T-helper 1 cell (primary cell): ENCODE data around the gene NFKBIB.

Source experiments
- DNase-seq, 5 donors: peaks; one replicate each; pipeline ENCODE4 v3.0.0-alpha.2; 2012 to 2020

Gene NFKBIB

DNA sequence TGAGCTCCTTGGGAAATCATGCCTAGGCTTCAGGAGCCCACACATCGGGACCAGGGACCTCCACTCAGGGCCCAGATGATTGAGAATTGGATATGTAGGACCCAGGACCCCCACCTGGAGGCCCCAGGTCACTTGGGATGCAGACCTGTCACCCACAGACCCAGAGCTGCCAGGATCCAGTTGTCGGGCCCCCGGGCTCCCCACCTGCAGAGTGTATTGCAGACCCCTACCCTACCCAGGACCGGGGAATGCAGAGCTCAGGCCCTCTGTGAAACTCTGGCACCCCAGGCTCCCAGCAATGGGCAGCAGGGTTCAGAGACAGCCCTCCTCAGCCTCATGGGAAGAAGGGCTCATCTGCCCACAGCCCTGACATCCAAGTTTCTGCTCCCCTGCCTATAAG lies 5.9 kb downstream of the NFKBIB start:
- DNase-seq: no peak

DNA sequence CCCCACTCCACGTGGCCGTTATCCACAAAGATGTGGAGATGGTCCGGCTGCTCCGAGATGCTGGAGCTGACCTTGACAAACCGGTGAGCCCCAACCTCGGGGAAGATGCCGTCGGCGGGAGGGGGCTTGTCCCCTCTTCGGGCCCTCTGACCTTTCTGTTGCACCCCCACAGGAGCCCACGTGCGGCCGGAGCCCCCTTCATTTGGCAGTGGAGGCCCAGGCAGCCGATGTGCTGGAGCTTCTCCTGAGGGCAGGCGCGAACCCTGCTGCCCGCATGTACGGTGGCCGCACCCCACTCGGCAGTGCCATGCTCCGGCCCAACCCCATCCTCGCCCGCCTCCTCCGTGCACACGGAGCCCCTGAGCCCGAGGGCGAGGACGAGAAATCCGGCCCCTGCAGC lies 7.5 kb downstream of the NFKBIB start:
- no peak for DNase-seq

DNA sequence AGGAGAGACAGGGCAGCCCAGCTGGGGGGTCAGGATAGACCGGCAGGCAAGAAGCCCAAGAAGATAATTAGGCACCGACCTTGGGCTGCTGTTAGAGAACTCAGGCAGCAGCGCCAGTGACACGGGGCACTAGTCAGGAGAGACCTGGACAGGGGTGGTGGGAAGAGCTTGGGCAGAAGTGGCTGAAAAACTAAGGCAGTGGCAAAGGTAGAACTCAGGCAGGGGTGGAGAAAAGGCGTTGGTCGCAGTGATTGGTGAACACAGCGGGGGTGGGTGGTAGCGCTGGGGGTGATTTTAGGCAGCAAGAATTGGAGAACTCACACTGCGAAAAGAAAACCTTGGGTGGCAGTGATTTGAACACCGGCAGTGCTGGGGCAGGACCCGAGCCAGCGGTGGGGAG lies 7.9 kb downstream of the NFKBIB start:
- no peak for DNase-seq

DNA sequence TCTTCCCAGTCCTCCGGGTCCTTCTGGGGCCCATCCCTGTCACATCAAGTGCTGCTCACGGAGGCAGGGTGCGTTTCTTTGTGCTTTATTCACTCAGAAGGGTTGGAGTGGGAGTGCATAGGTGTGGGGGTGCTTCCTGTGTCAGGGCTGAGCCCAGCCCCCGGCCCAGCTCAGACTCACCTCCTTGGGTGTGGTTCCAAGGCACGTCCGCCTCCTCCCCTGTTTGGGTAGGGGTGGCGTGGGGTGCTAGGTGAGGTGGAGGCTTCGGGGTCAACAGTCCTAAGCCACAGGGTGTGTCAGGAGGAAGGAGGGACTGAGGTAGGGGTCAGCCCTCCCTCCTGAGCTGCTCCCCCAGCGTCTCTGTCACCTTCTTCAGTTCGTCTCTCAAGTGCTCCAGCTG lies 9.1 kb downstream of the NFKBIB start:
- DNase-seq: no peak

DNA sequence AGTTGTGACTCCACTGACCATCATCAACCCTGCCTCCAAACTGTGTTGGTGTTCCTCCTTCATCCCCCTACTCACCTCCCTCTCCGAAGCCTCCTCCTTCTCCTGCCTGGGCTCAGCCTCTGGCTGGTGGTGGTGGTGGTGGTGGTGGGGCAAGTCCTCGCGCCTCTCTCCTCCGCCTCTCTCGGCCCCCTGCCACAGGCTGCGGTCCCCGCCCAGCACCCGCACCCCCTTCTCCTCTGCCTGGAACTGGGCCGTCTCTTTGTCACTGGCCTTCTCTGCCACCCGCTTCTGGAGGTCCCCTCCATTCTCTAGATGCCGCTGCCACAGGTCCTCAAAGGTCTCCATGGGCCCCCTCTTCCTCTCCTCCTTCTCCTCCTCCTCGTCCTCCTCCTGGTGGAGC lies 10.7 kb downstream of the NFKBIB start:
- DNase-seq: no peak

DNA sequence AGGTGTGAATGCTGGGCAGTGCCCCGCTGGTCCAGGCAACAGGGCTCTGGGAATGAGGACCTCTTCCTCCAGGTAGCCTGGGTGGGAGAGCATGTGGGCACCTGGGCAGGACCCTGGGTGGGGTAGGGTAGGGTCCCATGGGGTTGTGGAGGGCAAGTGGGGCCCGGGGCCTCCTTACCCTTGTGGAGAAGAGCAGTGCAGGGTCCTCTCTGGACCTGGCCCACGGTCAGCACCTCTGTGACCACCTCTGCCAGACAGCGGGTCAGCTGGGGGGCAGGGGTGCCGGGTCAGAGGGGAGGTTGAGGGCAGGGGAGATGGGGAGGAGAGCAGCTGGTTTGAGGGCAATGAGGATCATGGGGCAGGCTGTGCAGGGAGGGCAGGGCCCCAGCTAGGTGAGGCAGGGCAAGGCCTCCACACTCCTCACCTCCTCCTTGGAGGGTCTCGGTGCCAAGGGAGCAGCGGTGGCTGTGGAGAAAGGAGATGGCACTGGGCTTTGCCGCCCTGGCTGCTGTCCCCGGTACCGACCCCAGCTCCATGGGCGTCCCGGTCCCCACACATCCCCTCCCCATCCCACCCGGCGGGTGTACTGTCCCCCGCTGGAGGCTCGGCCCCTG lies 11.7 kb downstream of the NFKBIB start:
- no peak for DNase-seq

DNA sequence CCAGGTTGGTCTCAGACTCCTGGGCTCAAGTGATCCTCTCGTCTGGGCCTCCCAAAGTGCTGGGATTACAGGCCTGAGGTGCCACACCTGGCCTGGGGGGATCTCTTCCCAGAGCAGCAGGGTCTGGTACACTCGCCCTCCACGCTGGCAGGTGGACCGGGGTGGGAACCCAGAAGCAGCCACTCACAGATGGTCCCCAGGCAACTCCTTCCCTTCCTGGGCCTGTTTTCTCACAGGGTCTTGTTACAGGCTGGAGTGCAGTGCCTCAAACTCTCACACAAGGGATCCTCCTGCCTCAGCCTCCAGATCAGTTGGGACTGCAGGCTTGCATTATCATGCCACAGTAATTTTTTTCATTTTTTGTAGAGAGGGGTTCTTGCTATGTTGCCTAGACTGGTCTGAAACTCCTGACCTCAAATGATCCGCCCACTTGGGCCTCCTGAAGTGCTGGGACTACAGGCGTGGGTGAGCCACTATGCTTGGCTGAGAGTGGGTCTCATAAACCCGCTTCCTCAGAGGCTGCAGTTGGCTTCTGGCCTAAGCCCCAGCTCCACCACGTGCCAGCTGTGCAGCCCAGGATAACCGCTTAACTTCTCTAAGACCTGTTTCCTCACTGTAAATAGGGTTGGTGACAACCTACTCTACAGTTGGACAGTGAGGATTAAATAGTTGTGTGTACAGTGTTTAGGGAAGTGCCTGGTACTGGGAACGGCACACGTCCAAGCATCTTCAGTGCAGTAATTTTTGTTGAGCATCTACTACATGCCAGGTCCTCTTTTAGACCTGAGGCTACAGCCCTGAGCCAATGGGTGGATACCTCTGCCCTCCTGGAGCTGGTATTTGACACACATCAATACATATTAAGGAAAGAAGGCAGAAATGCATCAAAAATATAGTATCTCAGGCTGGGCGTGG lies 13.1 kb downstream of the NFKBIB start:
- DNase-seq: no peak

DNA sequence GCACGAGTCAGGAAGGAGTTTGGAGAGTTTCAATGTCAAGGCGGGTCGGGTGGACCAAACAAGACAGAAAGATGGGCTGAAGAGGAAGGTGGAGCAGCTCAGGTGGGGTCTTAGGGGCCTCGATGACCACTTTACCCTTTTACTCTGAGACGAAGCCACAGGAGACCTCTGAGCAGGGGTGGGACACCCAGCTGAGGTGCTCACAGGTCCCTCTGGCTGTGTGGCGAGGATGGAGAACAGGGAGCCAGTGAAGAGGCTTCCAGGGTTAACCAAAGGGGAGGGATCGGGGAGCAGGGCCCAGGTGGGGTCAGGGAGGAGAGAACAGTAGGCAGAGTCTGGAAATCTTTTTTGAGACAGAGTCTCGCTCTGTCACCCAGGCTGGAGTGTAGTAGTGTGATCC lies 14.2 kb downstream of the NFKBIB start:
- no peak for DNase-seq

DNA sequence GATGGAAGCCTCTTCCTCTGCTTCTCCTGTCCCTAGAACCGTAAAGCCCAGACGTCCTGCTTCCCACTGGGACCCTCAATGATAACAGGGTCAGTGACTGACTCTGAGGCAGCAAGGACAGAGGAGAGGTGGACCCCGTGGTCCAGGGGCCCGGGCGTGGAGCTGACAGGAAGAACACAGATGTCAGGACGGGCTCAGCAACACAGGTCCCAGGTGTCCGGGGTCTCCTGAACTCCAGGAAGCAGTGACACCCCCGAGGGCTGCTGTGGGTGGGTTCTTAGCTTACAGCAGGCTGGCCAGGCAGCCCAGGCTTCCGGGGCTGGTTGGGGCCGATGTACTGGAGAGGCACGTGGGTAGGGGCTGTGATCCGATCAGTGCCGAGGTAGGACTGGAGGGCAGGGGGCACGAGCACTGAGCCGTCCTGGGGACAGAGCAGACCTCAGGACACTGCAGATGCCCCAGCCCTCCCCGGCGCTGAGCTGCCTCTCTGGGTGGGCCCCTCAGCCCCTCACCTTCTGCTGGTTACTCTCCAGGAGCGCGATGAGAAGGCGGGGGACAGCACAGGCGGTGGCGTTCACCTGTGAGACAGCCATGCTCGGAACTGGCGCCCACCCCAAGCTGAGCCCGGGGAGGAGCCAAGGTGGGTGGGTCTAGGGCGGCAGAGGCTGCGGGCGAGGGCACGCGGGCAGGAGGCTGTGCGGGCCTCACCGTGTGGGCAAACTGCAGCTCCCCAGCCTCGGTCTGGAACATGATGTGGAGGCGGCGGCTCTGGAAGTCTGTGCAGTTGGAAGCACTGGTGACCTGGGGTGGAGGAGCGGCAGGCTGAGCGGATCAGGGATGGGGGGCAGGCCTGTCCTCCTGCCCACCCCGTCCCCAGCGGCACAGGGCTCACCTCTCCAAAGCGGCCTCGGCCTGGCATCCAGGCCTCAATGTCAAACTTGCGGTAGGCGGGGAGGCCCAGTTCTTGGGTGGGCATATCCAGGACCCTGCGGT lies 15.9 kb downstream of the NFKBIB start:
- DNase-seq: no peak

DNA sequence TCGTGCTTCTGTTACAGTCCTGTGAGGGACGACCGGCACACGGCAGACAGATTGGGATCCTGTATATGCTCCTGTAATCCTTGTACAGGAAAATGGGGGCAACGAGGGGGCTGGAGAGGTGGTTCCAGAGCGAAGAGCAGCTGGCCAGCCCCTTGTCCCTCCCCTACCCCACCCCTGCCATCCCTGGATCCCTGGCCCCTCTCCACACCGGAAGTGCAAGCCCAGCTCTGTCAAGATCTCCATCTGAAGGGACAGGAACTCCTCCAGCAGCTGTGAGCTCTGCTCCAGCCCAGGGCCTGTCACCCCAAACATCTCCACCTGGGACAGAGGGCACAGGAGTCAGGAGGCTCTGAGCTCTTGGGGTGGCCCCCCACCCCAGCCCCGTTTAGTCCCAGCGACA lies 17.7 kb downstream of the NFKBIB start:
- DNase-seq: no peak

DNA sequence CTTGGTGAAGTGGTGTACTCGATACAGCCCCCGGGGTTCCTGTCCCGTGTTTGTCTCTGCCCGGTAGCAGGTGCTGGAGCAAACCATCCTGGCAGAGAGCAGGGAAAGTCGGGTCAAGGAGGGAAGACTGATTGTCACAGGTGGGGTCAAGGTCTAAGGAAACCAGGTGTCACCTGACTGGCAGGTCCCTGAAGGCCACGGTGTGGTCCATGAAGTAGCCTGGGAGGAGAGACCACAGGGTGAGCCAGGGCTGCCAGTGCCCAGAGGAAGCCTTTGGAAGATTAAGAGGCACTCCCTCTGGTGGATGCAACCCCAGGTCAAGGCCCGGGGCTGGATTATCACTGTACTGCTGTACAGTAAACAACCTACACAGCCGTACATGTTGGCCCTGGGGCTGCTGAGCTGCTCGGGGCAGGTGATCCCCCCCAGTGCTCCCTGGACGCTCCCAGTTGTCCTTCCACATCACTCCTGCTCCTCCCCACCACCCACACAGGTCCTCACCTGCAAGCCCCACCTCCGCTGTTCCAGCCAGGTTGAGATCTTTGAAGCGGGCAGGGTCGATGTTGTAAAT lies 18.2 kb downstream of the NFKBIB start:
- DNase-seq: no peak

DNA sequence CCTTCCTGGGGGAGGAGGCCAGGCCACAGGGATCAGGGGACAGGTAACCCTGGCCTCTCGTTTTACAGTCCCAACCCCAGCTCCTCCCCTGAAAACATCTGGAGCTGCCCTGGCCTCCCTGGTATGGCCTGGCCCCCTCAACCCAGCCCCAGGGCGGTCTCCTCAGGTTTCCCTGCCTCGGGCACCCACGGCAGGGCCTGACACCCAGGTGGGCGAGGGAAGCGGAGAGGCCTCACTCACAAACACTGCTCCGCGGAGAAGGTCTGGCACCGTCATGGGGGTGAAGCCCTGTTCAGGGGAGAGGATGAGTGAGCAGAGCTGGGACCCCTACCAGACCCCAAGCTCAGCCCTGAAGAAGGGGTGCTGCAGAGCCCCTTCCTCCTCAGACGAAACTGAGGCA lies 18.8 kb downstream of the NFKBIB start:
- DNase-seq: no peak

DNA sequence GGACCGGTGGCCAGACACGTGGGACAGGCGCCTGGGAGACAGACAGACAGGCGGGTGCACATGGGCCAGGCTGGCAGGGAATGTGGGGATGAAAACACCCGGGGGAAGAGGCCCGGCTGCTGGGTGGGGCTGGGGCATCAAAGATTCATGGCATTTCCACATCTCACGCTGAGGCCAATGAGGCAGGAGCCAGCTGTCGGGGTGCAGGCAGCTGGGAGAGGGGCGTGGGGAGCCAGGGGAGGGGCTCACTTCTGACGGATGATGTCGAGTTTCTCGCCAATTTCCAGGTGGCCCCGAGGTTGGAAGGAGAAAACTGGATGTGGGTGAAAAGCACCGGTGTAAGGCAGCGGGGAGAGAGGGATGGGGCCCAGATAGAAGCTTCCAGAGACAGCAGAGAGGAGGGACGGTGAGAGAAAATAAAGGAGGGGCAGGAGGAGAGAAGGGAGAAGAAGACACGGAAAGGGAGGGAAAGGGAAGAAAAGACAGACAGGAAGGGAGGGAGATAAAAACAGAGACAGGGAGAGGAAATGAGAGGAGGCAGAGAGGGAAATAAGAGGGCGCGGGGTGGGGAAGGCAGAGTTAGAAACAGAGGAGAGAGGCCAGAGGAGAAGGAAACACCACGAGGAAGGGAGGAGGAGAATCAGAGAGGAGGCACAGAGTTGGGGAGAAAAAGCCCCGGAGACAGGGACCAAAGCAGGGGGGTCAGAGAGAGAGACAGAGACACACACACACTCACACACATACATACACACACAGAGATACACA lies 20.2 kb downstream of the NFKBIB start:
- DNase-seq: no peak

DNA sequence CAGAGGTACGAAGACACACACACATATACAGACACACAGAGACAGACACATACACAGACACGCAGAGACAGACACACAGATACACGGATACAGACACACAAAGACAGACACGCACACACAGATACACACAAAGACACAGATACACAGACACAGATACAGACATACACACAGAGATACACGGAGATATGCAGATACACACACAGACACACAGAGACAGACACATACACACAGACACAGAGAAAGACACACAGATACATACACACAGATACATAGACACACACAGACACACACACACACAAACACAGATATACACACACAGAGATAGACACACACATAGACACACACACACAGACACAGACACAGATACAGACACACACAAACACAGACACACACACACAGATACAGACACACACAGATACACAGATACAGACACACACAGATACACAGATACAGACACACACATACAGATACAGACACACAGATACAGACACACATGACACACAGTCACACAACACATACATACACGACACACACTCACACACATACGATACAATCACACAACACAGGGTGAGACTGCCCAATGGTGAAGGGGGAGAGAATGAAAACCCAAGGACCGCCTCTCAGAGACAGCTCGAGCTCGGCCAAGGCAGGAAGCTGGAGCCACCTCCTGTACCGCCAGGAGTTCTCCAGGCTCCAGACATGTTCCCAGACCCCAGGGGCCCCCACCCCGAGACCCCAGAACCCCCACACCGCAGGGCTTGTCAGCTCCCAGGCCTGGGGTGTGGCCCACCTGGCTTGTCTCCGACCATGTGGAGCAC lies 21.0 kb downstream of the NFKBIB start:
- DNase-seq: no peak

DNA sequence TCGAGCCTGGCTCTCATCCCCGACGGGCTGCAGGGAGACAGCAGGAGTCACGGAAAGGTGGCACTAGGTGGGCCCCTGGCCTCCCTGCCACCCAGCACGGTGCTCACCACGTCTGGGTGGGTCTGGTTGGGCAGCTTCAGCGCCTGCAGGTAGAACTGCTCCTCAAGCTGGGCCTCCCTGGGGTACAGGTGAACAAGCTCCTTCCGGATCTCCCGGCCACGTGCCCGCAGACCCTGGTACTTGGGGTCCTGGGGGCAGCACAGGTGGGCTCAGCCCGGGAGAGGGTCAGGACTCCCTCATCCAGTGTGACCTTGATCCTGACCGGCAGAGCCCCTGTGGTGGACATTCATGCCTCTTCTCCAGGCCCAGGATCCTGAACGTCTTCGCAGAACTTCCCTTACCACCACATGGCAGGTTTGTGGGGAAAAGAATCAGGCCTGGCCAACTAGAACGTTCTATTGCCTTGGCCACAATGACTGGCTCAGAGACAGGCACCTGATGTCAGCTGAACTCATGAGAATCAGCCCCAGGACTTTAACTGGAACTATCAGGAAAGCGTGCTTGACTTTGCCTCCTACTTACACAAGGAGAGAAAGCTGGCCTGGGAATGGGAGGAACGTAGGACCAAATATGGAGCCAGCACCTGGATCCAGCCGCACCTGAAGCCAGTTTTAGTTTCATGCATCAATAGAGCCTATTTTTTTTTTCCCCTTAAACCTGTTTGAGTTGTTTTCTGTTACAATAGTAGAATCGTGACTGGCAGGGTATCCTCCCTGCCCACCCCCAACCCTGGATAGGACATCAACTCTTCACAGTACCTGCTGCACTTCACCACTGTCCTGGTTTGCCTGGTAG lies 21.9 kb downstream of the NFKBIB start:
- DNase-seq: no peak

DNA sequence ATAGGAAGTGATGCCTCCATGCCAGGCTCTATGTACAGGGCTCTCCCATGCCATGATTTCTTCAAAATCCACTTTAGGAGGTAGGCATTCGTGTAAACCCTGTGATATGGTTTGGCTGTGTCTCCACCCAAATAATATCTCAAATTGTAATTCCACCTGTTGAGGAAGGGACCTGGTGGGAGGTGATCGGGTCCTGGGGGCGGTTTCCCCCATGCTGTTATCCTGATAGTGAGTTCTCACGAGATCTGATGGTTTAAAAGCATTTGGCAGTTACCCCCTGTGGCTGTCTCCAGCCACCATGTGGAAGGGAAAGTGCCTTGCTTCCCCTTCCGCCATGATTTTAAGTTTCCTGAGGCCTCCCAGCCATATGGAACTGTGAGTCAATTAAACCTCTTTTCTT lies 22.7 kb downstream of the NFKBIB start:
- no peak for DNase-seq

DNA sequence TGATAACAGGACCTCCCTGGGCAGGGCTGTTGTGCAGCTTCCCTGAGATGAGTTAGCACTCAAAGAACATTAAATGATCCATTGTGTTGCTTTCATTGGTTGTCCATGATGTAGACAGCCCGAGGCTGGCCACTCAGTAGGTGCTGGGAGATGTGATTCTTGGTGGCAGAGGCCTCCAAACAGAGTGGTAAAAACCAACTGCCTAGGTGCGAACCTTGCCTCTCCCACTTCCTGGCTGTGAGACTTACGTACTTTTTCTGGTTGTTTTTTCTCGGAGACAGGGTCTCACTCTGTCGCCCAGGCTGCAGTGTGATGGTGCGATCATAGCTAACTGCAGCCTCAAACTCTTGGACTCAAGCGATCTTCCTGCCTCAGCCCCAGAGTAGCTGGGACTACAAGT lies 24.6 kb downstream of the NFKBIB start:
- no peak for DNase-seq

DNA sequence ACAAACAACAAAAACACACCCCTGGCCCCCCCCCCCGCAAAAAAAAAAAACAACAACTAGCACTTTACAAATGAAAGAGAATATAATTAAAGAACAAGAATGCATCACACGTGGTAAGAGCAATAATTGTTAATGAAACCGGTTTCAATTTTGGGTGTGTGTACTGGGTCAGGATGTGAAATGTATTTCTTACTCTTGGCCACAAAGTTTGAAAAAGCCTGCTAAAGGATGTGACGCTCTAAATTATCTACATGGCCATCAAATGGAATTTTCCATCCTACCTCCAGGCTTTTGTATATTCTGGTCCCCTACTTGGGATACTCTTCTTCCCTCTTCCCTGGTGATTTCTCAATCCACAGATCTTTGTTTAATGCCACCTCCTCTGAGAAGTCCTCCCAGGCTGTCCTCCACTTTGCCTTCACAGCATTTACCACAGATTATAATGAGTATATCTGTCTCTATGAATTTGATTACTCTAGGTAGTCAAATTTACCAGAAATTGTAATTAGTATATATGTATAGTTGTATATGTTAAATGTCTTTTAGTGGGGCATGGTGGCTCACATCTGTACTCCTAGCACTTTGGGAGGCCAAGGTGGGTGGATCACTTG lies 28.7 kb downstream of the NFKBIB start:
- peak in 1 of 5 donors; percentile 40 for DNase-seq

DNA sequence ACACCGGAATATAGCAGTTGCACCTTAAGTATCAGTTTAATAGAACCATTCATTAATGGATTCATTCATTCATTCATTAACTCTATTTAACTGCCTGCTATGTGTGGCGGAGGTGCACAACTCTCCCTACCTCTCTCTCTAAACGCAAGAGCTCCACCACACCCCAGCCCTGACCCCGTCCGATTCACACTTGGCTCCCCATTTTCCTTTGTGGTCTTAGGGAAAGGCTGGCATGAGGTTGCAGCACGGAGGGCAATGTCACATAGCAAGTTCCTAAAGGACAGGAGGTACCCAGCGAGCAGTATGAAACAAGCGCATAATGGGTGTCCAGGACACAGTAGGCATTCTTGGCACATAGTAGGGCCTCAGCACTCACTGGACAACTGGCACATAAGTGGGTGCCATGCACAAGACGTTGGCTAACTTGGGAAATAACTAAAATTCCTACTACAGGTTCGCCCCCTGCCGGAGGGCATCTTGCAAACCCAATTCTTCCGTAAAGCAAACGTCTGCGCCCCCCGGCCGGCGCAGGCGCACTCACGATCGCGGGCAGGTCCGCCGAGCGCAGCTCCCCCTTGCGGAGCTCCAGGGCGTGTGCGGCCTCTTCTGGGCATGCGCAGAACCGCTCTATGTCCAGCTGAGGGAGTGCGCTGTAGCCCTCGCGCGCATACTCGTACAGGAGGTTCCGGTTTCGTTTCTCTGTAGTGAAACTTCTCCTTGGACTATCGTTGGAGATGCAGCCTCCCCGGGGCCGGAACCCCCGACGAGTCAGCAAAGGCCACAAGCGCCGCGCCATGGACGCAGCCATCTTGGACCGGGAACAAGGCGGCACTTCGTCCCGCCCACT lies 30.4 kb downstream of the NFKBIB start, which contains the start of gene SARS2:
Gene SARS2 (minus strand): TSS at position 835 of the 847 bp plus-strand sequence. CDS start 27 bp downstream, at position 808.
- DNase-seq: peak; percentile 86 to 96 (median 89)
